KMS-11 (cell line): ENCODE measurements around the gene ZNF423.

ENCODE experiments used
- H2AFZ ChIP-seq: fragments of 200-600 bp; sonication (generic); 2 replicates; pipeline ENCODE4 v1.6.1; 2016; ENCODE audit warnings: antibody characterized with exemption, mixed run types, low read depth
- H3K27ac ChIP-seq: fragments of 200-600 bp; sonication (generic); 2 replicates; pipeline ENCODE4 v1.6.1; 2016; ENCODE audit warnings: mild to moderate bottlenecking, mixed run types
- H3K27me3 ChIP-seq: fragments of 200-600 bp; sonication (generic); 2 replicates; pipeline ENCODE4 v1.6.1; 2017; ENCODE audit warnings: mild to moderate bottlenecking, low read depth, mixed run types, moderate library complexity; ENCODE audit not compliant: insufficient read depth
- H3K36me3 ChIP-seq: fragments of 200-600 bp; sonication (generic); 2 replicates; pipeline ENCODE4 v1.6.1; 2017; ENCODE audit warnings: mild to moderate bottlenecking, mixed run types; ENCODE audit not compliant: insufficient read depth
- H3K4me1 ChIP-seq: fragments of 200-600 bp; sonication (generic); 2 replicates; pipeline ENCODE4 v1.6.1; 2016; ENCODE audit warnings: mild to moderate bottlenecking, low read depth, mixed run types; ENCODE audit not compliant: poor library complexity, severe bottlenecking
- H3K4me2 ChIP-seq: fragments of 200-600 bp; sonication (generic); 2 replicates; pipeline ENCODE4 v1.7.0; 2016; ENCODE audit warnings: mild to moderate bottlenecking, mixed run types
- H3K4me3 ChIP-seq: fragments of 200-600 bp; sonication (generic); IDR thresholded peaks from 2 replicates; pipeline ENCODE4 v1.6.1; 2017; ENCODE audit warnings: low read depth, low read length, mixed read lengths; ENCODE audit not compliant: insufficient read depth
- H3K79me2 ChIP-seq: fragments of 200-600 bp; sonication (generic); 2 replicates; pipeline ENCODE4 v1.6.1; 2016; ENCODE audit warnings: low read depth, mixed run types; ENCODE audit not compliant: insufficient read depth
- H3K9ac ChIP-seq: fragments of 200-600 bp; sonication (generic); 2 replicates; pipeline ENCODE4 v1.6.1; 2016; ENCODE audit warnings: mild to moderate bottlenecking, mixed run types
- H4K20me1 ChIP-seq: fragments of 200-600 bp; sonication (generic); 2 replicates; pipeline ENCODE4 v1.6.1; 2016; ENCODE audit warnings: mild to moderate bottlenecking, mixed run types; ENCODE audit not compliant: insufficient read depth
- TF ChIP-seq, protein P1 (sequence below): fragments of 200-600 bp; sonication (generic); conservative IDR thresholded peaks from 2 replicates; pipeline ENCODE4 v1.6.1; 2017; ENCODE audit warnings: low read depth, mild to moderate bottlenecking, antibody characterized with exemption, low read length, moderate library complexity, mixed read lengths

The ZNF423 gene

DNA sequence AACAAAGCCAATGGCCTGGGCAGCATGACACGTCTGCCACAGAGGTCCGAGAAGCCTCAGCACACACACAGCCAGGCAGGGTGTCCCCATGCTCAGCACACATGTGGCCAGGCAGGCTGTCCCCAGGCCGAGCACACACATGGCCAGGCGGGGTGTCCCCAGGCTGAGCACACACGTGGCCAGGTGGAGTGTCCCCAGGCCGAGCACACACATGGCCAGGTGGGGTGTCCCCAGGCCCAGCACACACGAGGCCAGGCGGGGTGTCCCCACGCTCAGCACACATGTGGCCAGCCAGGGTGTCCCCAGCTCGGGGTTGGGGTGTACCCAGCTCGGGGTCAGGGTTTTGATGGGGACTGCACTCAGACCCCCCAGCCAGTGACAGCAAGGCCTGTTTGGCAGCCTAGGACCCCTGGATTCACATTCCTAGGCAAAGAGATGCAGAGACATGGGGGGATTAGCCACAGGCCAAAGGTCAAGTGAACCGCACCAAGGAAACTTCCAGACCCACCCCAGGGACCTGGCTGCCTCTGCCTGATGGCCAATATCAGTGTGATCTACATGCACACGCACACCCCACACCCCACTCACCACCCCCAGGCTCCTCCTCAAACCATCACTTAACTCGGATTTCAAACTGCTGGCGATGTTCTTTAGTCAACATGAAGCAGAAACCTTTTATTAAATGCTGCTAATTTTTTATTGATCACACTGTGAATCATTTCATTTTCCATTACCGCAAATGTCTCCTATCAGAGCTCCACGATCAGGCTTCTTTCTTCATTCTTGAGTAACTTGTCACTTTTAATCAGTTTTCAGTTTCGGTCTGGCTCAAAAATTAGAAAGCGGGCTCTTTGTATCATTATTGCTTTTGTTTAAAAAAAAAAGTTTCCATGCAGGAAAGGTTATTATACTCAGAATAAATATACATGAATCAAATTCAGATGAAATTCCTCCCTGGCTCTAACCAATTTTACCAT is 111.4 kb downstream of the ZNF423 start:
- no peak overlapping the region for H3K4me2 ChIP-seq
- H4K20me1 ChIP-seq, result no peaks in the 10 kb centered on the region
- no peak overlapping the region for H3K27ac ChIP-seq
- no peak overlapping the region for H3K9ac ChIP-seq
- no peaks in the 10 kb centered on the region for H3K79me2 ChIP-seq
- no peaks in the 10 kb centered on the region for H3K36me3 ChIP-seq
- TF ChIP-seq, protein P1, sequence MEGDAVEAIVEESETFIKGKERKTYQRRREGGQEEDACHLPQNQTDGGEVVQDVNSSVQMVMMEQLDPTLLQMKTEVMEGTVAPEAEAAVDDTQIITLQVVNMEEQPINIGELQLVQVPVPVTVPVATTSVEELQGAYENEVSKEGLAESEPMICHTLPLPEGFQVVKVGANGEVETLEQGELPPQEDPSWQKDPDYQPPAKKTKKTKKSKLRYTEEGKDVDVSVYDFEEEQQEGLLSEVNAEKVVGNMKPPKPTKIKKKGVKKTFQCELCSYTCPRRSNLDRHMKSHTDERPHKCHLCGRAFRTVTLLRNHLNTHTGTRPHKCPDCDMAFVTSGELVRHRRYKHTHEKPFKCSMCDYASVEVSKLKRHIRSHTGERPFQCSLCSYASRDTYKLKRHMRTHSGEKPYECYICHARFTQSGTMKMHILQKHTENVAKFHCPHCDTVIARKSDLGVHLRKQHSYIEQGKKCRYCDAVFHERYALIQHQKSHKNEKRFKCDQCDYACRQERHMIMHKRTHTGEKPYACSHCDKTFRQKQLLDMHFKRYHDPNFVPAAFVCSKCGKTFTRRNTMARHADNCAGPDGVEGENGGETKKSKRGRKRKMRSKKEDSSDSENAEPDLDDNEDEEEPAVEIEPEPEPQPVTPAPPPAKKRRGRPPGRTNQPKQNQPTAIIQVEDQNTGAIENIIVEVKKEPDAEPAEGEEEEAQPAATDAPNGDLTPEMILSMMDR, result no peak
- no peaks in the 10 kb centered on the region for H3K4me1 ChIP-seq
- no peaks in the 10 kb centered on the region; the same call in 1 of the 2 replicates for H3K27me3 ChIP-seq
- no peak overlapping the region for H3K4me3 ChIP-seq
- no peak overlapping the region for H2AFZ ChIP-seq

DNA sequence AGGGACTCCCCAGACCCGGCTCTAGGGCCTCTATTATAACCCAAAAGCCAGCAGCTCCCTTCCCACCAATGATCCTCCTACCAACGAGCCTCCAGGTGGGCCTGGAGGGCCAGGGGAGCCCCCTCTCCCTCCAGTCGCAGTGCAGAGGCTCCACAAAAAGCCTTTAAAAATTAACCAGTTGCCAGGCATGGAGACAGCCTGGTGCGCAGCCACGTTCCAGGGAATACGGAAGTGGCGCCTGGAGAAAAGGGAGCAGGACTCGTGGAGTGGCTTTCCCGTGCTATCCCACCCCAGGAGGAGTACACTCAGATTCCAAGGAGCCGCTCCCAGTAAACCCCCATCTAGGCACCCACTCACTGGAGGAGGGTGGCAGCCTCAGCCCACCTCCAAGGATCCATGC is 112.3 kb downstream of the ZNF423 start:
- TF ChIP-seq, protein P1, result no peak

DNA sequence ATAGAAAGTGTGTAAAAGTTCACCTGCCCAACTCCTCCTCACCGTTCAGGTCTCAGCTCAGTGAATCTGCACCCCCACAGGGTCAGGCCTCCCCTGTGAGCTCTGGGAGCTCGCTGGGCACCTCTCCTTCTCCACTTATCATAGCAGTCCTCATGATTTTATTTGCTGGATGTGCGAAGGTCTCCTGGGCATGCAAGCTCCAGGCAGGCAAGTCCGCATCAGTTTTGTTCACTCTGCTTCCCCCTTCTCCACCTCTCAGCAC is 112.8 kb downstream of the ZNF423 start:
- Histone ChIP-seq H3K9ac (no peak overlapping the region), H3K36me3 (no peaks in the 10 kb centered on the region), H2AFZ (no peak overlapping the region), H4K20me1 (no peaks in the 10 kb centered on the region), H3K4me2 (no peak overlapping the region), H3K4me1 (no peaks in the 10 kb centered on the region), H3K27me3 (no peaks in the 10 kb centered on the region; the same call in 1 of the 2 replicates), H3K79me2 (no peaks in the 10 kb centered on the region), H3K4me3 (no peak overlapping the region), H3K27ac (no peak overlapping the region)
- TF ChIP-seq, protein P1, result no peak

More for the DNA sequence above, 112.3 kb downstream of the ZNF423 start:
- Histone ChIP-seq H3K4me1 (no peaks in the 10 kb centered on the region), H4K20me1 (no peaks in the 10 kb centered on the region), H3K27me3 (no peaks in the 10 kb centered on the region; the same call in 1 of the 2 replicates), H3K4me2 (no peak overlapping the region), H3K36me3 (no peaks in the 10 kb centered on the region), H2AFZ (no peak overlapping the region), H3K79me2 (no peaks in the 10 kb centered on the region), H3K27ac (no peak overlapping the region), H3K9ac (no peak overlapping the region), H3K4me3 (no peak overlapping the region)

DNA sequence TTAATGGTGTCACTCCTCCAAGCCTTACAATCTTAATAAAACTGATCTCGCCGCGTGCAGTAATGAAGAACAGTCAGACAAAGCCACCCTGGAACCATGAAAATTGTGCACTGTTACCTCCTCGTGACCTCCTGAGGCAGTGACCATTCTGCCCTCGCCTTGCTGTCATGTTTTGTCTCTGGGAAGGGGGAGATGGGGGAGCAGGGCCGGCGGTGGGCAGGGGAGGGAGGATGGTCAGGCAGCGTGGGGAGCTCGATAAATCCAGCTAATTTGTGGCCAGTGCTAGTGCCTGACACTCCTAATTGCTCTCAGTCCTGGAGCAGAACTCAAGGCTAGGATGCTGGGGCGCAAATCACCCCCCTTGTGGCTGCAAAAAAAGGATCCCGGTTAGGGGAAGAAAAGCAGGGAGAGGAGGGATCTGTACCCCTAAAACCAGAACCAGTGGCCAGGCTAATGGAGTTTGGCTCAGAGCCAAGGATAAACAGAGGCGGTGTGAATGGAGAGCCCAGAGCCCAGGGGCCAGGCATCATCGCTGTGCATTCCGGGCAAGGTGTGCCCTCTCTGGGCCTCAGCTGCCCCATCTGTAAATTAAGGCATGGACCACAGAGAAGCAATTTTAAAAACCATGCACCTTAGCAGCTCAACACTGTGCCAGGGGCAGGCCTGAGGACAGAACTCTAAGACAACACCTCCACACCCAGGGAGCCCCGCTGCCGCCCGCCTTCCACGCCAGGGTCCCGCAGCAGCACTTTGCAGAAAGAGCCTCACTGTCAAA is 113.3 kb downstream of the ZNF423 start:
- H3K4me3 ChIP-seq, result no peak overlapping the region

More for the DNA sequence above, 113.3 kb downstream of the ZNF423 start:
- Histone ChIP-seq H3K4me2 (no peak overlapping the region), H2AFZ (no peak overlapping the region), H3K36me3 (no peaks in the 10 kb centered on the region), H3K4me1 (no peaks in the 10 kb centered on the region), H4K20me1 (no peaks in the 10 kb centered on the region), H3K27me3 (no peaks in the 10 kb centered on the region; the same call in 1 of the 2 replicates), H3K9ac (no peak overlapping the region), H3K27ac (no peak overlapping the region), H3K79me2 (no peaks in the 10 kb centered on the region)
- TF ChIP-seq, protein P1, result no peak
